ENCODE results near the gene SKOR1.

Gene SKOR1

GRCh38 chr15:67796196-67797127 is 28.8 kb upstream of the SKOR1 start:
- DNase-seq, result no peak

DNA sequence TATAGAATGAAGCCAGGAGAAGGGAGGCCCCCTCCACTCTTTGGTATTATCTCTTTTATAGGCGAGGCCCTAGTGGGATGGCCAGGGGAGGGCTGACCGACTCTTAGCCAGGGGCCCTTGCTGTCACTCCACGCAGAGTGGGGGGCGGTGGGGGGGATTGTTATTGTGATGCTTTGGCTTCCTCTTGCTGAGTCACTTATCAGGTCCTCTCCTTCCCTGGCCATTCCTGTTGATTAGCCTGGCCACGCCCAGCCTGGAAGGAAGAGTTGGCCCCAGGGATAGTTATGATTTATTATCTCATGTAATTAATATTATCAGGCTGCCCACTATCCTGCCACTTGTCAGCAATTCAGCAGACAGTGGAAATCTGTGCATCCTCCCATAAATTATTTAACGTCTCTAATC is 25.5 kb upstream of the SKOR1 start:
- DNase-seq, result no peak

DNA sequence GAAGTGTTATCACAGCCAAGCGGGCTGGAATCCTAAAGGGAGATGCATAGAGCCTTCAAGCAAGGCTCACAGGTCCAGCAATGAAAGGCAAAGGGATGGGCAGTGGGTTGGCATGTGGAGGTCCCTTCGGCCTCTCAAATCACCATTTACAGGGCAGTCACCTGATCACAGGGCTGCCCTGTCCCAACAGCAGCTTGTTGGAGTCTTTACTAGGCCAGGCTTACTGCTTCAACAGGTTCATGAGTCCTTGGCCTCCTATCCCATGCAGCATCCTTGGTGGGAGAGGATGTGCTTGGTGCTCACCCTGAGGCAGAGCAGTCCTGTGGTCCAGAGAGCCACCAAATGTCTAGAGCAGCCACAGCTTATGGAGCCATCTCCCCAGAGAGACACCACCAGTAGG is 24.2 kb upstream of the SKOR1 start:
- no peak for DNase-seq

GRCh38 chr15:67801926-67802914 is 23.1 kb upstream of the SKOR1 start:
- DNase-seq, result no peak

DNA sequence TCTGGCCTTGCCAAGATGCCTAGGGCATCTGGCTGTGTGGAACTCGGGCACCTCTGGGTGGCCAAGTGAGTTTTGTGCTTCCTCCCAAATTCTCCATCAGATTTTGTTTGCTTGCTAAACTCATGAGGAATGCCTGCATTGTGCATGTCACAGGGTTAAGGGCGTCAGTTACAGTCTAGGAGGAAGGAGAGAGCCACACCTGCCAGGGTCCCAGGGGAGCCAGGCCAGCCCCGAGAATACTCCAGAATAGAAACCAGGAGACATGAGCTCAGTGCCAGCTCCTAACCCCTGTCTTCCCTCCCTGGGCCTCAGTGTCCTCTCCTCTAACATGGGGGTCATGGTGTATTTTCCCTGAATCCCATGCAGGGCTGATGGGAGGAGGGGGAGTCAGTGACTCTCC is 22.0 kb upstream of the SKOR1 start:
- no peak for DNase-seq

GRCh38 chr15:67803996-67804843 is 21.1 kb upstream of the SKOR1 start:
- DNase-seq, result no peak

- no peak for DNase-seq
Measured at GRCh38 chr15:67805008-67805665, 20.2 kb upstream of the SKOR1 start.

GRCh38 chr15:67805666-67806516 is 19.4 kb upstream of the SKOR1 start:
- DNase-seq, result no peak

- DNase-seq, result no peak
Measured at GRCh38 chr15:67806536-67806935, 18.8 kb upstream of the SKOR1 start.

DNA sequence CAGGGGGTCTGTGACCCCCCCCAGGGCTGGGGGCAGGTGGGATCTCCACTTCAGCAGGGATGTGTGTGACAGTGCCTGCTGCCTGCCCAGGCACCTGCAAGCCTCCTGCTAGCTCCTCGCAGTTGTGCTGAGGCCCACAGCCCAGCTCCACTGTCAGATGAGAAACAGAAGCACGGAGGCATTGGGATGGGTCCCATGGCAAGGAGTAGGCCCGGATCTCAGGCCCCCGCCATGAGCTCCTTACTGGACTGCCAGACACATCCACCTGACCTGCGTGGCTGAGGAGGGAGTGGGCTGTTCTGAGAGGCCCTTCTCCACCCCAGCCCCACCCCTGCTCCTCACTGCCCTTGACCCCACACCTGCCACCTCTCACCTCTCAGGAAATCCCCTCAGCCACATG is 18.2 kb upstream of the SKOR1 start:
- no peak for DNase-seq

GRCh38 chr15:67807836-67808235 is 17.5 kb upstream of the SKOR1 start:
- DNase-seq, result no peak

- no peak for DNase-seq
Measured at GRCh38 chr15:67808821-67809220, 16.5 kb upstream of the SKOR1 start.

DNA sequence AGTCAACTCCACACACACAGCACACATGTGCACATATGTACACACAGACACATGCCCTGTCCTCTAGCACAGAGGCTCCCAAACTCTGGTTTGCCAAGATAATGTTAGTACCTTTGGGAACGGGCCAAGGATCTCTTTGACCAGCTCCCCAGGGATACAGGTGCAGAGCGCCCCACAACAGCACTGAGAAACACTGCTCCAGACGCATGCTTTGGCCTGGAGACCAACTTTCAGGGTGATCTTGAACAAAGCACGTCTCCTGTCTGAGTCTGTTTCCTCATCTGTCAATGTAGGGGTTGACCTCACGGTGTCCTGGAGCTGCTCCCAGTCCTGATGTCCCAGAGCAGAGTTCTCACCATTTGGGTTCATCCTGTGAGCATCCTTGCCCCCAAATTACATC is 15.9 kb upstream of the SKOR1 start:
- no peak for DNase-seq

GRCh38 chr15:67809866-67810265 is 15.4 kb upstream of the SKOR1 start:
- no peak for DNase-seq

- no peak for DNase-seq
Measured at GRCh38 chr15:67812241-67812644, 13.1 kb upstream of the SKOR1 start.

DNA sequence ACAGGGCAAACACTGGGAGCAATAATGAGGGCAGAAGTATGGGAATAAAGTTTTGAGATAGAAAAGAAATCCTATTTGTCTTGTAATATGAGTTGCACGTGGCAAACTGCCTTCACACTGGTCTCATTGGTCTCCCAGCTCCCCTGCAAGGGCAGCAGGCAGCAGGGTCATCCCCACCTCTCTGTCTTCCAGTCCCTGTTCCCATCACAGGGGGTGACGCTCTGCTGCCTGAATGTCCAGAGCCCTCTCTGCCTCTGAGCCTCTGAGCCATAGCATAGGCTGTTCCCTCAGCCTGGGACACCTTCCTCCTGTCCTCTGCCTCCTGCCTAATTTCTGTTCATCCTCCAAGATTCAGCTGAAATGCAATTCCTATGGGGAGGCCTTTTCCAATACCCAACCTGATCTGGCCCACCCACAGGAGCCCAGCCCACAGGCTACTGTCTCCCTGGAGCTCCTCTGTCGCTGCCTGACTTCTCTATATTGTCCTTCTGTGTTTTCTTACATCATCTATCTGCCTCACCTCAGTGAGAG is 12.1 kb upstream of the SKOR1 start:
- no peak for DNase-seq

DNA sequence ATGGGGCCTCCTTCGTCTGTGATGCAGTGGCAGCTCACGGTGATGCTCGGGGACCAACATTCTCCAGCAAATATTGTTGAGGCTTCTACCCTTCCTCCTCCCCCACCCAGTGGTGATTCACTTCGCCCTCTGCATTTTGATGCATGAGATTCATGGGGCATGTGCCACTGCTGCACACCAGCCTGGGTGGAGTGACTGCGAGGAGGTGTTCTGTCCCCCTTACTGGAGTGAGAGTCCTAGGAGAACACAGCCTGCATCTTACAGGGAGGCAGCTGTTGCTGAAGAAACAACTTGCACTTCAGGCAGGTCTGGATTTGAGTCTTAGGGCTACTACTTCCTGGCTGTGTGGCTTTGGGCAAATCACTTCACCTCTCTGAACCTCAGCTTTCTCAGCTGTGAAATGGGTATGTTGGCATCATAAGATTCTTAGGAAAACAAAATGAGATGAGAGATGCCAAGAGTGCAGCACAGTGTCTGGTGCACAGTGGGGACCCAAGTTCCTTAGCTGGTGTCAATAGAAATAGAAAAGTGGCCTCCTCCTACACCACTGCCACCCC is 10.2 kb upstream of the SKOR1 start:
- DNase-seq, result no peak

DNA sequence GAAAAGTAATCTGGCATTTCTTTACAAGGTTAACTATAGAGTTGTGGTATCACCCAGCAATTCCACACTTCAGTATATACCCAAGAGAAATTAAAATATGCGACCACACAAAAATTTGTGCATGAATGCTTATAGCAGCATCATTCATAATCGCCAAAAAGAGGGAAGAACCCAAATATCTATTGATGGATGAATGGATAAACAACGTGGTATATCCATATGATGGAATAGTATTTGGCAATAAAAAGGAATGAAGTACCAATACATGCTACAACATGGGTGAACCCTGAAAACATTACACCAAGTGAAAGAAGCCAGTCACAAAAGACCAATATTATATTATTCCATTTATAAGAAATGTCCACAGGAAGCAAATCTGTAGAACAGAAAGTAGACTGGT is 8.6 kb upstream of the SKOR1 start:
- no peak for DNase-seq

GRCh38 chr15:67818464-67818863 is 6.8 kb upstream of the SKOR1 start:
- no peak for DNase-seq

- DNase-seq, result no peak
Measured at GRCh38 chr15:67819636-67820035, 5.7 kb upstream of the SKOR1 start.
